Sigmoid colon (tissue), 4 donors: ENCODE data around the gene ANKRD44.

Experiments used
- CTCF ChIP-seq, 4 experiments: fragments of 450-650 bp in 3 of 4; fragments of 200-600 bp in 1 of 4; IDR thresholded peaks; one replicate each; pipeline ENCODE4 v1.5.1; 2016 to 2019; ENCODE audit warnings: antibody characterized with exemption in 4 of 4, mild to moderate bottlenecking in 3 of 4, moderate library complexity in 2 of 4
- POLR2A ChIP-seq, 2 donors: fragments of 450-650 bp; IDR thresholded peaks; one replicate each; pipeline ENCODE4 v1.6.1; 2016; ENCODE audit warnings: antibody characterized with exemption in 2 of 2, mild to moderate bottlenecking in 2 of 2, moderate library complexity in 2 of 2
- POLR2AphosphoS5 ChIP-seq, 4 donors: sonication (generic); formaldehyde crosslinking; IDR thresholded peaks; one replicate each; pipeline ENCODE4 v1.6.1; 2017; ENCODE audit warnings: antibody characterized with exemption in 4 of 4

GRCh38 chr2:197077336-197077735 lies 233.2 kb downstream of the ANKRD44 start:
- TF ChIP-seq POLR2A (IDR thresholded peaks at IDR 0.05) (no peak), POLR2AphosphoS5 (IDR thresholded peaks at IDR 0.05) (no peak), CTCF (IDR thresholded peaks at IDR 0.05) (no peak)
